Activated naive CD4-positive, alpha-beta T cell treated with anti-CD3 and anti-CD28 coated beads, Interleukin-2, amount 50 U/mL, for 24 hours (primary cell): ENCODE measurements around the gene DNAJC9.

Source experiments
- H3K27ac Mint-ChIP-seq: one replicate; pipeline ENCODE4 v1.8.0; 2021; ENCODE audit warnings: mild to moderate bottlenecking, mixed read lengths
- H3K27me3 Mint-ChIP-seq: one replicate; pipeline ENCODE4 v1.8.0; 2021; ENCODE audit warnings: mixed read lengths
- H3K36me3 Mint-ChIP-seq: one replicate; pipeline ENCODE4 v1.8.0; 2021; ENCODE audit warnings: mixed read lengths
- H3K4me1 Mint-ChIP-seq: one replicate; pipeline ENCODE4 v1.8.0; 2021; ENCODE audit warnings: mixed read lengths
- H3K4me3 Mint-ChIP-seq: one replicate; pipeline ENCODE4 v1.8.0; 2021; ENCODE audit warnings: mild to moderate bottlenecking, mixed read lengths
- H3K9me3 Mint-ChIP-seq: one replicate; pipeline ENCODE4 v1.8.0; 2021; ENCODE audit warnings: mixed read lengths

The DNAJC9 gene

GRCh38 chr10:73218431-73219191 is 28.4 kb downstream of the DNAJC9 start:
- no peak overlapping the region for H3K27ac Mint-ChIP-seq

DNA sequence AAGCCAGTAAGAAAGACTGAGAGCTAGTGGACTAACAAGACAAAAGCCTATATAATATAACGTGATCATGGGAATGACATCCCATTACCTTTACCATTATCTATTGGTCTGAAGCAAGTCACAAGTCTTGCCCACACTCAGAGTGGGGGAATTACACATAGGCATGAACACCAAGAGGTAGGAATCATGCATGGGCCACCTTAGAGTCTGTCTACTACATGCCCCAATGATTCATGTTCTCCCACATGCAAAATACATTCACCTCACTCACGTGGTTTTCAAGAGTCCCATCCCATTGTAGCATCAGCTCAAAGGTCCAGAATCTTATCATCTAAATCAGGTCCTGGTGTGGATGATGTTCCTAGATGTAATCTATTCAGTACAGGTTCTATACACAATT is 29.4 kb downstream of the DNAJC9 start:
- H3K4me3 Mint-ChIP-seq, result no peak overlapping the region
- H3K27ac Mint-ChIP-seq, result no peak overlapping the region
- H3K27me3 Mint-ChIP-seq, result no peaks in the 10 kb centered on the region
- H3K36me3 Mint-ChIP-seq, result peaks cover 28% of the 10 kb centered on the region
- H3K4me1 Mint-ChIP-seq, result no peaks in the 10 kb centered on the region
- H3K9me3 Mint-ChIP-seq, result no peaks in the 10 kb centered on the region

More at GRCh38 chr10:73218431-73219191, 28.4 kb downstream of the DNAJC9 start:
- Mint-ChIP-seq H3K27me3 (no peaks in the 10 kb centered on the region), H3K4me1 (no peaks in the 10 kb centered on the region), H3K36me3 (peaks cover 22% of the 10 kb centered on the region), H3K9me3 (no peaks in the 10 kb centered on the region), H3K4me3 (no peak overlapping the region)

- no peak overlapping the region for H3K27ac Mint-ChIP-seq
- H3K27me3 Mint-ChIP-seq, result no peaks in the 10 kb centered on the region
- H3K36me3 Mint-ChIP-seq, result peaks cover 33% of the 10 kb centered on the region
- no peaks in the 10 kb centered on the region for H3K9me3 Mint-ChIP-seq
- H3K4me1 Mint-ChIP-seq, result no peaks in the 10 kb centered on the region
- no peak overlapping the region for H3K4me3 Mint-ChIP-seq
These were observed 31.3 kb downstream of the DNAJC9 start for GRCh38 chr10:73215749-73216148.

GRCh38 chr10:73211106-73211811 is 35.8 kb downstream of the DNAJC9 start:
- no peaks in the 10 kb centered on the region for H3K27me3 Mint-ChIP-seq
- H3K9me3 Mint-ChIP-seq, result no peaks in the 10 kb centered on the region
- H3K4me3 Mint-ChIP-seq, result no peak overlapping the region
- no peak overlapping the region for H3K27ac Mint-ChIP-seq
- no peaks in the 10 kb centered on the region for H3K4me1 Mint-ChIP-seq
- H3K36me3 Mint-ChIP-seq, result peaks cover 26% of the 10 kb centered on the region

GRCh38 chr10:73210395-73211105 is 36.5 kb downstream of the DNAJC9 start:
- Mint-ChIP-seq H3K4me1 (no peaks in the 10 kb centered on the region), H3K27ac (no peak overlapping the region), H3K9me3 (no peaks in the 10 kb centered on the region), H3K36me3 (peaks cover 23% of the 10 kb centered on the region), H3K4me3 (no peak overlapping the region), H3K27me3 (no peaks in the 10 kb centered on the region)

DNA sequence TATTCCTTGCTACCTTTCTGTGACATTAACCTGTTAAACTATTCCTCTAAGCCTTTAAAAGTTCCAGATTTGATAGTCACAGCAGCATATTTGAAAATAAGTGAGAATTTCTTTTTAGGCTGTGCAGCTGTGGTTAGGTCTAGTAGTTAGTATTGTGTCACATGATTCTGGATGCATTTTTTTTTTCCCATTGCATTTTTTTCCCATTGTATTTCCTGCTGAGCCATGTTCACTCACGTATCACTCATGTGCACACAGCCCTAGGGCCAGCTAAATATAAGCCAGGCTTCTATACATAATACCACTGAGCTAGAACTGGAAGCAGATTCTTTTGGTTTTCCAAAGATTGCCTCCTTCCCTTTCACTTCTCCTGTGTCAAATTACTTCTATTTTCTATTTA is 37.4 kb downstream of the DNAJC9 start:
- Mint-ChIP-seq H3K27ac (no peak overlapping the region), H3K36me3 (peaks cover 26% of the 10 kb centered on the region), H3K4me1 (no peaks in the 10 kb centered on the region), H3K9me3 (no peaks in the 10 kb centered on the region), H3K27me3 (no peaks in the 10 kb centered on the region), H3K4me3 (no peak overlapping the region)

DNA sequence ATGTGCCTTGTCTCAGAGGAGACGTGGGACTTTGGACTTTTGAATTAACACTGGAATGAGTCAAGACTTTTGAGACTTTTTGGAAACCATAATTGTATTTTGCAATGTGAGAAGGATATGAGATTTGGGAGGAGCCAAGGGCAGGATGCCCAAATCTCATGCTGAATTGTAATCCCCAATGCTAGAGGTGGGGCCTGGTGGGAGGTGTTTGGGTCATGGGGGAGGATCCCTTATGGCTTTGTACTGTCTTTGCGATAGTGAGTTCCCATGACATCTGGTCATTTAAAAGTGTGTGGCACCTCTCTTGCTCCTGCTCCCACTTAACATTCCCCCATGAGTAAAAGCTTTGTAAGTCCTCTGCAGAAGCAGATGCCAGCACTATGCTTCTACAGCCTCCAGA is 39.2 kb downstream of the DNAJC9 start:
- peaks cover 19% of the 10 kb centered on the region for H3K36me3 Mint-ChIP-seq
- H3K27me3 Mint-ChIP-seq, result no peaks in the 10 kb centered on the region
- H3K27ac Mint-ChIP-seq, result no peak overlapping the region
- no peaks in the 10 kb centered on the region for H3K9me3 Mint-ChIP-seq
- no peak overlapping the region for H3K4me3 Mint-ChIP-seq
- H3K4me1 Mint-ChIP-seq, result no peaks in the 10 kb centered on the region

- Mint-ChIP-seq H3K36me3 (peaks cover 17% of the 10 kb centered on the region), H3K27me3 (no peaks in the 10 kb centered on the region), H3K9me3 (no peaks in the 10 kb centered on the region), H3K4me1 (no peaks in the 10 kb centered on the region), H3K27ac (no peak overlapping the region), H3K4me3 (no peak overlapping the region)
These were observed 40.7 kb downstream of the DNAJC9 start for GRCh38 chr10:73206385-73206784.

GRCh38 chr10:73205890-73206289 is 41.2 kb downstream of the DNAJC9 start:
- H3K27me3 Mint-ChIP-seq, result no peaks in the 10 kb centered on the region
- no peak overlapping the region for H3K4me3 Mint-ChIP-seq

GRCh38 chr10:73205081-73205480 is 42.0 kb downstream of the DNAJC9 start:
- peaks cover 15% of the 10 kb centered on the region for H3K36me3 Mint-ChIP-seq

More at GRCh38 chr10:73205890-73206289, 41.2 kb downstream of the DNAJC9 start:
- peaks cover 15% of the 10 kb centered on the region for H3K36me3 Mint-ChIP-seq
- no peaks in the 10 kb centered on the region for H3K9me3 Mint-ChIP-seq
- H3K4me1 Mint-ChIP-seq, result no peaks in the 10 kb centered on the region
- H3K27ac Mint-ChIP-seq, result no peak overlapping the region

More at GRCh38 chr10:73205081-73205480, 42.0 kb downstream of the DNAJC9 start:
- Mint-ChIP-seq H3K27ac (no peak overlapping the region), H3K9me3 (no peaks in the 10 kb centered on the region), H3K4me3 (no peak overlapping the region), H3K4me1 (no peaks in the 10 kb centered on the region), H3K27me3 (no peaks in the 10 kb centered on the region)
